ENCODE data around the gene COX19.

COX19 gene

GRCh38 chr7:939843-940242 is 35.5 kb downstream of the COX19 start:
- no peak for DNase-seq

- DNase-seq, result no peak
Observed at GRCh38 chr7:938546-939185, 36.7 kb downstream of the COX19 start.

- DNase-seq, result no peak
Observed at GRCh38 chr7:937856-938484, 37.4 kb downstream of the COX19 start.

- peak; percentile 68 for DNase-seq
Observed at GRCh38 chr7:936386-937054, 38.8 kb downstream of the COX19 start.

- DNase-seq, result no peak
Observed at GRCh38 chr7:935874-936385, 39.4 kb downstream of the COX19 start.

GRCh38 chr7:935164-935873 is 40.0 kb downstream of the COX19 start:
- DNase-seq, result no peak

GRCh38 chr7:934469-935163 is 40.7 kb downstream of the COX19 start:
- no peak for DNase-seq

- no peak for DNase-seq
Observed at GRCh38 chr7:932651-932975, 42.7 kb downstream of the COX19 start.

GRCh38 chr7:931871-932650 is 43.3 kb downstream of the COX19 start:
- DNase-seq, result no peak

GRCh38 chr7:930975-931758 is 44.2 kb downstream of the COX19 start:
- no peak for DNase-seq

GRCh38 chr7:929311-929711 is 46.0 kb downstream of the COX19 start:
- peak; percentile 2 for DNase-seq

- peak; percentile 1 for DNase-seq
Observed at GRCh38 chr7:927031-927671, 48.2 kb downstream of the COX19 start.

- peak; percentile 3 for DNase-seq
Observed at GRCh38 chr7:926061-927030, 49.0 kb downstream of the COX19 start.

- peak; percentile 37 for DNase-seq
Observed at GRCh38 chr7:925601-926000, 49.7 kb downstream of the COX19 start.

GRCh38 chr7:924541-925231 is 50.7 kb downstream of the COX19 start:
- peak; percentile 83 for DNase-seq

- DNase-seq, result peak; percentile 3
Observed at GRCh38 chr7:924042-924441, 51.3 kb downstream of the COX19 start.

- peak; percentile 96 for DNase-seq
Observed at GRCh38 chr7:923108-924041, 52.0 kb downstream of the COX19 start.
